Trophoblast cell (in vitro differentiated cells and primary cell): ENCODE measurements around the gene GDI2.

Source experiments
- DNase-seq, 2 donors: peaks; one replicate each; pipeline ENCODE4 v3.0.0-alpha.2; 2016
- H2AFZ ChIP-seq: 2 replicates; pipeline ENCODE4 v1.6.1; 2013; ENCODE audit warnings: low read length, moderate library complexity, mild to moderate bottlenecking; ENCODE audit not compliant: insufficient read depth, poor library complexity
- H2AK5ac ChIP-seq: 2 replicates; pipeline ENCODE4 v1.6.1; 2013; ENCODE audit warnings: mild to moderate bottlenecking, low read length
- H2BK120ac ChIP-seq: 2 replicates; pipeline ENCODE4 v1.6.1; 2013; ENCODE audit warnings: low read length, mild to moderate bottlenecking, moderate library complexity; ENCODE audit not compliant: insufficient read depth, poor library complexity
- H2BK12ac ChIP-seq: 2 replicates; pipeline ENCODE4 v1.6.1; 2013; ENCODE audit warnings: mild to moderate bottlenecking, low read length, moderate library complexity
- H2BK5ac ChIP-seq: 2 replicates; pipeline ENCODE4 v1.6.1; 2013; ENCODE audit warnings: low read length, low read depth, moderate library complexity, mild to moderate bottlenecking; ENCODE audit not compliant: poor library complexity
- H3K14ac ChIP-seq: 2 replicates; pipeline ENCODE4 v1.6.1; 2013; ENCODE audit warnings: mild to moderate bottlenecking, low read length
- H3K18ac ChIP-seq: 2 replicates; pipeline ENCODE4 v1.6.1; 2013; ENCODE audit warnings: mild to moderate bottlenecking, low read length
- H3K23ac ChIP-seq: 2 replicates; pipeline ENCODE4 v1.6.1; 2013; ENCODE audit warnings: low read length
- H3K27ac ChIP-seq: 2 replicates; pipeline ENCODE4 v1.5.1; 2013; ENCODE audit warnings: low read depth, mild to moderate bottlenecking, inconsistent platforms, low read length, moderate library complexity
- H3K27me3 ChIP-seq: 2 replicates; pipeline ENCODE4 v1.6.1; 2013; ENCODE audit warnings: inconsistent platforms, mild to moderate bottlenecking, low read length, moderate library complexity; ENCODE audit not compliant: insufficient read depth
- H3K36me3 ChIP-seq, 2 experiments: 1 replicate in 1 of 2; 2 replicates in 1 of 2; pipeline ENCODE4 v1.6.1; 2013; ENCODE audit warnings: low read length in 2 of 2, mild to moderate bottlenecking in 2 of 2, moderate library complexity in 1 of 2; ENCODE audit not compliant: insufficient read depth in 2 of 2, control insufficient read depth in 1 of 2
- H3K4ac ChIP-seq: 2 replicates; pipeline ENCODE4 v1.6.1; 2013; ENCODE audit warnings: low read depth, mild to moderate bottlenecking, low read length, moderate library complexity
- H3K4me1 ChIP-seq, 2 experiments: 1 replicate in 1 of 2; 2 replicates in 1 of 2; pipeline ENCODE4 v1.6.1; 2013; ENCODE audit warnings: low read length in 2 of 2, mild to moderate bottlenecking in 2 of 2, moderate library complexity in 1 of 2; ENCODE audit not compliant: insufficient read depth in 2 of 2, control insufficient read depth in 1 of 2
- H3K4me2 ChIP-seq: 2 replicates; pipeline ENCODE4 v1.6.1; 2013; ENCODE audit warnings: inconsistent platforms, mild to moderate bottlenecking, low read length, moderate library complexity
- H3K4me3 ChIP-seq: 2 replicates; pipeline ENCODE4 v1.5.1; 2013; ENCODE audit warnings: mild to moderate bottlenecking, low read depth, low read length, inconsistent platforms
- H3K79me1 ChIP-seq: one replicate; pipeline ENCODE4 v1.6.1; 2013; ENCODE audit warnings: low read length
- H3K79me2 ChIP-seq: 2 replicates; pipeline ENCODE4 v1.6.1; 2013; ENCODE audit warnings: low read length, mild to moderate bottlenecking; ENCODE audit not compliant: control insufficient read depth, insufficient read depth, poor library complexity
- H3K9ac ChIP-seq: 2 replicates; pipeline ENCODE4 v1.6.1; 2013; ENCODE audit warnings: mild to moderate bottlenecking, low read length
- H3K9me3 ChIP-seq: 2 replicates; pipeline ENCODE4 v1.6.1; 2013; ENCODE audit warnings: low read depth, mild to moderate bottlenecking, control low read depth, inconsistent platforms, low read length; ENCODE audit not compliant: insufficient read depth
- H4K12ac ChIP-seq: 2 replicates; pipeline ENCODE4 v1.6.1; 2013; ENCODE audit warnings: low read depth, mild to moderate bottlenecking, low read length, moderate library complexity
- H4K8ac ChIP-seq: 2 replicates; pipeline ENCODE4 v1.6.1; 2013; ENCODE audit warnings: low read depth, mild to moderate bottlenecking, low read length, moderate library complexity
- H4K91ac ChIP-seq: one replicate; pipeline ENCODE4 v1.6.1; 2013; ENCODE audit warnings: low read depth, mild to moderate bottlenecking, low read length, moderate library complexity
- WGBS: extraction: QIAGEN DNeasy Blood & Tissue Kit; methylation state at CpG from one replicate; pipeline ENCODE4 v1.1.7; 2013; ENCODE audit warnings: missing lambda C conversion rate; ENCODE audit not compliant: insufficient read length, insufficient coverage; ENCODE audit errors: extremely low coverage; 5-methylcytosine and 5-hydroxymethylcytosine counted together

The GDI2 gene

DNA sequence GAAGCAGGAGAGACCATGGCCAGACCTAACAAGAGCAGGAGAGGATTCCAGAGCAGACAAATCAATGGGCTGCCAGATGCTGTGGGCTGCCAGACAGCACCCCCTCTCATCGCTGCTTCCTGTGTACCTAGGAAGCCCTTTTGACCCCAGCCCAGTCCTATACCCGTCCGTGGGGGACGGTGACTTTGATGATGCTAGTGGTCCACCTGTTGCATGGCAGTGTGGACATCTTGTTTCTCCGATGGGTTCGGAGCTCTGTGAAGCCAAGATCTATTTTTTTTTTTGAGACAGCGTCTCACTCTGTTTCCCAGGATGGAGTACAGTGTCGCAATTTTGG, 18.2 kb upstream of the GDI2 start:
- no peak overlapping the region for H2AFZ ChIP-seq
- H3K79me2 ChIP-seq = no peaks in the 10 kb centered on the region
- WGBS = no CpG with 5 or more reads among the region's 8 CpGs
- peaks cover 3 to 5% of the 10 kb centered on the region in 2 experiments for H3K4me1 ChIP-seq
- H3K36me3 ChIP-seq = no peaks in the 10 kb centered on the region
- DNase-seq = no peak
- no peaks in the 10 kb centered on the region for H3K79me1 ChIP-seq
- H2BK120ac ChIP-seq = no peak overlapping the region
- H4K8ac ChIP-seq = no peak overlapping the region
- no peak overlapping the region for H3K4me3 ChIP-seq
- H3K4ac ChIP-seq = no peak overlapping the region
- H3K27ac ChIP-seq = no peak overlapping the region
- H4K12ac ChIP-seq = no peak overlapping the region
- H2BK5ac ChIP-seq = no peak overlapping the region
- H4K91ac ChIP-seq = no peak overlapping the region
- H2AK5ac ChIP-seq = no peak overlapping the region
- H3K9me3 ChIP-seq = no peaks in the 10 kb centered on the region
- H2BK12ac ChIP-seq = no peak overlapping the region
- no peak overlapping the region for H3K4me2 ChIP-seq
- H3K14ac ChIP-seq = no peak overlapping the region
- H3K18ac ChIP-seq = no peak overlapping the region
- H3K9ac ChIP-seq = no peak overlapping the region
- no peaks in the 10 kb centered on the region for H3K27me3 ChIP-seq
- no peak overlapping the region for H3K23ac ChIP-seq

DNA sequence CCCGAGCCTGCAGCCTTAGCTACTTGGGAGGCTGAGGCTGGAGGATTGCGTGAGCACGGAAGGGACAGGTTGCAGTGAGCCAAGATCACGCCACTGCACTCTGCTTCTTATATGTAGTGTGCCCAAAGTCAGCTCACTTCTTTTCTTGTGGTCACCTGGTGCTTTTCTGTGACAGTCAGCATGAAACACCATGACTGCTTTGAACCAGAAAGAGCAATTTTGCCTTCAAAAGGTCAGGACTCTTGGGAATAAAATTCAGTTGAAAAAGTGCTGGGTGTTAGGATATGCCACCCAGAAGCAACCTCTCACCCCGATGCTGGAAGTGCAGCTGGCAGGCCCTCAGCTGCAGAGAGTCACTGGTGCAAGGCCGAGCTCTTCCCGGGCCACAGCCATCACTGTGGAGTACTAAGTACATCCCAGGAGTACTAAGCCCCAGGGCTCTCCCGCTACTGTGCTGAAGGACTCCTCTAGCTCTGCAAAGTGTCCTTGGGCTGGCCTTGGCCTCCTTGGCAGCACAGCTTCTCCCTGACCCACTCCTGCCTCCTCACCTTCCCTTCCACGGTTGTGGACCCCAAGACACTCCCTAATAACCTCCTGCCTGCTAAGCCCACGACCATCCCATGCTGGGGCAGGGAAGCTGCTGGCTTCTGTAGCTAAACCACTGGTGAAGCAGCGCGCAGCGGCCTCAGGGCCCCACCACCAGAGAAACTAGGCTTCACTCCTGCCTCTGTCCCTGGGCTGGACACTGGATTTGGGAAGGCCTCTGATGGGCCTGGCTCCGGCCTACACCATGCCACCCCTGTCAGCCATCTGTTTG, 17.6 kb upstream of the GDI2 start:
- Histone ChIP-seq H3K27me3 (no peaks in the 10 kb centered on the region), H3K79me1 (no peaks in the 10 kb centered on the region), H2BK5ac (no peak overlapping the region), H2AFZ (no peak overlapping the region), H3K18ac (no peak overlapping the region), H3K27ac (no peak overlapping the region), H3K23ac (no peak overlapping the region), H3K4me1 (peaks cover 3 to 5% of the 10 kb centered on the region in 2 experiments), H3K4me2 (no peak overlapping the region), H2BK12ac (no peak overlapping the region), H2AK5ac (no peak overlapping the region), H3K9ac (no peak overlapping the region), H4K8ac (no peak overlapping the region), H2BK120ac (no peak overlapping the region), H3K79me2 (no peaks in the 10 kb centered on the region), H4K12ac (no peak overlapping the region), H3K4ac (no peak overlapping the region), H3K36me3 (no peaks in the 10 kb centered on the region), H3K4me3 (no peak overlapping the region), H3K14ac (no peak overlapping the region), H3K9me3 (no peaks in the 10 kb centered on the region), H4K91ac (no peak overlapping the region)
- no peak for DNase-seq
- no CpG with 5 or more reads among the region's 14 CpGs for WGBS

DNA sequence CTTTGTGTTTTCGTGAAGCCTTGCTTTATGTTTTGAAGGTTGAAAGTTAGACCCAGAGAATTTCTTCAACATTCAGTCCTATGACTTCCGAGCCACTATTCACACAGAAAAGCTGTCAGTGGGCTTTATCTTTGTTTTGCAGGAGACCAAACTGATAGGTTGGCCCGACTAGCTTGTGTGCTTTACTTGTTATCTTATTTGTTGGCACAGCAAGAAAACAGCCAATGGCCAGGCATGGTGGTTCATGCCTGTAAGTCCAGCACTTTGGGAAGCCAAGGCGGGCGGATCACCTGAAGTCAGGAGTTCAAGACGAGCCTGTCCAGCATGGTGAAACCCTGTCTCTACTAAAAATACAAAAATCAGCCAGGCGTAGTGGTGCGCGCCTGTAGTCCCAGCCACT, 16.0 kb upstream of the GDI2 start:
- Histone ChIP-seq H4K91ac (no peak overlapping the region), H3K14ac (no peak overlapping the region), H3K36me3 (no peaks in the 10 kb centered on the region), H3K9ac (no peak overlapping the region), H2BK120ac (no peak overlapping the region), H4K8ac (no peak overlapping the region), H3K27me3 (no peaks in the 10 kb centered on the region), H2AFZ (no peak overlapping the region), H4K12ac (no peak overlapping the region), H3K79me1 (no peaks in the 10 kb centered on the region), H2BK12ac (no peak overlapping the region), H3K4me1 (peaks cover 3 to 5% of the 10 kb centered on the region in 2 experiments), H3K9me3 (no peaks in the 10 kb centered on the region), H3K4ac (no peak overlapping the region), H3K4me2 (no peak overlapping the region), H2BK5ac (no peak overlapping the region), H3K27ac (no peak overlapping the region), H3K4me3 (no peak overlapping the region), H3K23ac (no peak overlapping the region), H3K79me2 (no peaks in the 10 kb centered on the region), H2AK5ac (no peak overlapping the region), H3K18ac (no peak overlapping the region)
- no CpG with 5 or more reads among the region's 9 CpGs for WGBS
- no peak for DNase-seq

DNA sequence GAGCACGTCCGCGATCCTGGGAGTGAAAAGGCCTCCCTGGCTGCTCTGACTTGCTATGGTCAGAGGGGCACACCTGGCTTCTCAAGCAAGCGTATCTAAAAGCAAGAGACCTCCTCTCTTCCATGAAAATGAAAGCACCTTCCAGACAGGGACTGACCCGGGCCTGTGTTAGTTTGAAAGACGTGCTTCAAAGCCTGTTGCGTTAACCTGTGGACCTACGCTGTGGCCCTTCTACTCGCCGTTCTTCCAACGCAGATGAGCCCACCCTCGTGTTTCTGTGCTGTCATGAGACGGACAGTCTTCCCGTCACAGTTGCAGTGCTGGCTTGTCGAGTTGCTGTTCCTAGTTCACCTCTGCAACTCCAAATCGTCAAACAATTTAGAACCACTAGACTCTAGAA, 15.5 kb upstream of the GDI2 start:
- peak overlapping the region; percentile 1 for H3K9ac ChIP-seq
- H2AK5ac ChIP-seq = no peak overlapping the region
- H3K27ac ChIP-seq = no peak overlapping the region
- no peak overlapping the region for H2BK120ac ChIP-seq
- no peaks in the 10 kb centered on the region for H3K79me2 ChIP-seq
- no peak overlapping the region for H3K18ac ChIP-seq
- no peak overlapping the region for H4K91ac ChIP-seq
- no peak overlapping the region for H2BK5ac ChIP-seq
- DNase-seq = no peak
- H3K9me3 ChIP-seq = no peaks in the 10 kb centered on the region
- H3K4me1 ChIP-seq = peaks cover under 1 to 4% of the 10 kb centered on the region in 2 experiments
- no peak overlapping the region for H3K4me3 ChIP-seq
- no peak overlapping the region for H2AFZ ChIP-seq
- H3K4me2 ChIP-seq = no peak overlapping the region
- H4K8ac ChIP-seq = no peak overlapping the region
- H3K27me3 ChIP-seq = no peaks in the 10 kb centered on the region
- H3K14ac ChIP-seq = no peak overlapping the region
- no peaks in the 10 kb centered on the region for H3K36me3 ChIP-seq
- no peak overlapping the region for H3K4ac ChIP-seq
- H3K79me1 ChIP-seq = no peaks in the 10 kb centered on the region
- no CpG with 5 or more reads among the region's 16 CpGs for WGBS
- H4K12ac ChIP-seq = no peak overlapping the region
- H3K23ac ChIP-seq = no peak overlapping the region
- no peak overlapping the region for H2BK12ac ChIP-seq
